A673 (cell line): Measurements from ENCODE around the gene TBRG4.

Source experiments
- EZH2 ChIP-seq: fragments of 200-600 bp; sonication (generic); IDR thresholded peaks from 2 replicates; pipeline ENCODE4 v1.6.1; 2017; ENCODE audit warnings: borderline replicate concordance, low read depth, mild to moderate bottlenecking, mixed read lengths, antibody characterized with exemption, low read length; ENCODE audit not compliant: poor library complexity, severe bottlenecking
- TF ChIP-seq, protein P1 (sequence below): fragments of 300-800, 200-600 bp; sonication (generic); conservative IDR thresholded peaks from 2 replicates; pipeline ENCODE4 v1.5.1; 2017; ENCODE audit warnings: low read depth, mild to moderate bottlenecking, antibody characterized with exemption, low read length, moderate library complexity, mixed read lengths

DNA sequence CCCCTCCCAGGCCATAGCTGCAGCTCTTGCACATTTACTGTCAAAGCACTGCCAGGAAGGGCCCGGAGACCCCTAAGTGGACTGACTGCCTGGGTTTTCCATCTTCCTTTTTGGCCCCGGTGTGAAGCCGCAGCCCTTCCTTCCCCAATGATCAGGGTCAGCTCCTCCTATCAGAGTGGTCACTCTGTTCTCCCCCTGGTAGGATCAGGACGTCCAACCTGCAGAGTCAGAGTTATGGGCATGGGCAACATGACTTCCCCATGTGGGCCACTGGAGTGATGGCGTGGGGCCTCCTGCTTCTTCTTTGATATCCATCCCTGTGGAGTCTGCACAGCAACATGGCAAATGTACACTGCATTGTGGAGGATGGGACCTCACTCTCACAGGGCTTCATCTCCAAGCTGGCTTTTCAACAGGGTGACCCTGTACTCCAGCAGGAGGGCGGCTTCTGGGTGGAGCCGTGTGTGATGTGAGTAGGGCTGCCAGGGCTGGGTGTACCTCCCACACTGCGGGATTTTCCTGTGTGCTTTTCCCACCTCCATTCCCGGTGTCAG is 39.7 kb upstream of the TBRG4 start:
- TF ChIP-seq, protein P1, sequence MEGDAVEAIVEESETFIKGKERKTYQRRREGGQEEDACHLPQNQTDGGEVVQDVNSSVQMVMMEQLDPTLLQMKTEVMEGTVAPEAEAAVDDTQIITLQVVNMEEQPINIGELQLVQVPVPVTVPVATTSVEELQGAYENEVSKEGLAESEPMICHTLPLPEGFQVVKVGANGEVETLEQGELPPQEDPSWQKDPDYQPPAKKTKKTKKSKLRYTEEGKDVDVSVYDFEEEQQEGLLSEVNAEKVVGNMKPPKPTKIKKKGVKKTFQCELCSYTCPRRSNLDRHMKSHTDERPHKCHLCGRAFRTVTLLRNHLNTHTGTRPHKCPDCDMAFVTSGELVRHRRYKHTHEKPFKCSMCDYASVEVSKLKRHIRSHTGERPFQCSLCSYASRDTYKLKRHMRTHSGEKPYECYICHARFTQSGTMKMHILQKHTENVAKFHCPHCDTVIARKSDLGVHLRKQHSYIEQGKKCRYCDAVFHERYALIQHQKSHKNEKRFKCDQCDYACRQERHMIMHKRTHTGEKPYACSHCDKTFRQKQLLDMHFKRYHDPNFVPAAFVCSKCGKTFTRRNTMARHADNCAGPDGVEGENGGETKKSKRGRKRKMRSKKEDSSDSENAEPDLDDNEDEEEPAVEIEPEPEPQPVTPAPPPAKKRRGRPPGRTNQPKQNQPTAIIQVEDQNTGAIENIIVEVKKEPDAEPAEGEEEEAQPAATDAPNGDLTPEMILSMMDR: no peak
- TF ChIP-seq EZH2: no peak
